CD4-positive, alpha-beta T cell (primary cell): ENCODE measurements around the gene CLDN6. TPM values are rescaled to one million over a fixed set of nuclear protein-coding genes. Genes with fewer than 3 reads are reported as not detected.

ENCODE experiments used
- ATAC-seq: fragments of 200-7000 bp; cut with Tn5 transposase; one replicate; pipeline ENCODE4 v1.10.0; 2022; ENCODE audit warnings: mild to moderate bottlenecking; ENCODE audit not compliant: poor library complexity
- CTCF ChIA-PET: fragments of 350-600 bp; sonication (Branson Sonifier 250); formaldehyde crosslinking; loops from one replicate; lab custom pipeline; 2021; ENCODE audit warnings: antibody characterized with exemption, inconsistent platforms; lab: Charles Lee
- POLR2A ChIA-PET: fragments of 350-600 bp; sonication (Branson Sonifier 250); formaldehyde crosslinking; loops from one replicate; lab custom pipeline; 2021; ENCODE audit warnings: antibody characterized with exemption, inconsistent platforms; lab: Charles Lee
- DNase-seq, 14 experiments: peaks; one replicate each; pipeline ENCODE4 v3.0.0-alpha.2; 2013 to 2020; ENCODE audit warnings: mixed read lengths in 2 of 14
- H3K27ac ChIP-seq, 2 donors: one replicate each; pipeline versions ENCODE4 v1.5.1 to v1.7.0; 2013; ENCODE audit warnings: low read length in 2 of 2, low read depth in 1 of 2, mild to moderate bottlenecking in 1 of 2
- H3K27me3 ChIP-seq, 2 experiments: 1 replicate in 1 of 2; 2 replicates in 1 of 2; pipeline versions ENCODE4 v1.6.1 to v1.7.0; 2013; ENCODE audit warnings: low read length in 2 of 2, control low read depth in 1 of 2, mild to moderate bottlenecking in 1 of 2, moderate library complexity in 1 of 2; ENCODE audit not compliant: insufficient read depth in 2 of 2, control insufficient read depth in 1 of 2
- H3K36me3 ChIP-seq: one replicate; pipeline ENCODE4 v1.6.1; 2013; ENCODE audit warnings: low read length, control low read depth; ENCODE audit not compliant: insufficient read depth
- H3K4me1 ChIP-seq: one replicate; pipeline ENCODE4 v1.6.1; 2013; ENCODE audit warnings: low read length, control low read depth; ENCODE audit not compliant: insufficient read depth
- H3K4me3 ChIP-seq: one replicate; pipeline ENCODE4 v1.5.1; 2013; ENCODE audit warnings: mild to moderate bottlenecking, low read length, moderate library complexity
- H3K9me3 ChIP-seq, 2 experiments: 1 replicate in 1 of 2; 2 replicates in 1 of 2; pipeline versions ENCODE4 v1.6.1 to v1.7.0; 2013; ENCODE audit warnings: low read length in 2 of 2, mild to moderate bottlenecking in 2 of 2, control low read depth in 1 of 2, moderate library complexity in 1 of 2; ENCODE audit not compliant: control insufficient read depth in 1 of 2, insufficient read depth in 1 of 2
- H3K27ac Mint-ChIP-seq: one replicate; pipeline ENCODE4 v1.8.0; 2020; ENCODE audit warnings: mixed read lengths
- H3K27me3 Mint-ChIP-seq: one replicate; pipeline ENCODE4 v1.8.0; 2021; ENCODE audit warnings: mixed read lengths
- H3K36me3 Mint-ChIP-seq: one replicate; pipeline ENCODE4 v1.8.0; 2021; ENCODE audit warnings: low read depth, mixed read lengths
- H3K4me1 Mint-ChIP-seq: one replicate; pipeline ENCODE4 v1.8.0; 2021; ENCODE audit warnings: low read depth, mixed read lengths
- H3K4me3 Mint-ChIP-seq: one replicate; pipeline ENCODE4 v1.8.0; 2020; ENCODE audit warnings: mild to moderate bottlenecking, mixed read lengths
- H3K9me3 Mint-ChIP-seq: one replicate; pipeline ENCODE4 v1.8.0; 2020; ENCODE audit warnings: mixed read lengths
- intact Hi-C, 2 experiments: fragments of 100-400 bp; cut with DNase I in 1 of 2; cut with micrococcal nuclease in 1 of 2; formaldehyde crosslinking; loops; one replicate each; pipeline versions ENCODE4 v1.15.1 to v1.9.0; 2023 to 2025; cut with DNase I, micrococcal nuclease
- total RNA-seq, 174 experiments: library from RNA in 2 of 174; stranded (reverse) in 2 of 174; gene quantifications; one replicate each; pipeline ENCODE4 v1.2.3 and lab custom pipeline; 2021 to 2026
- TF ChIP-seq, protein P1 (sequence below): fragments of 200-600 bp; IDR thresholded peaks from one replicate; pipeline ENCODE4 v1.8.0; 2022; ENCODE audit warnings: antibody characterized with exemption, mild to moderate bottlenecking

CLDN6 gene
- total RNA-seq, 2 experiments from 2014 or later, result not detected

DNA sequence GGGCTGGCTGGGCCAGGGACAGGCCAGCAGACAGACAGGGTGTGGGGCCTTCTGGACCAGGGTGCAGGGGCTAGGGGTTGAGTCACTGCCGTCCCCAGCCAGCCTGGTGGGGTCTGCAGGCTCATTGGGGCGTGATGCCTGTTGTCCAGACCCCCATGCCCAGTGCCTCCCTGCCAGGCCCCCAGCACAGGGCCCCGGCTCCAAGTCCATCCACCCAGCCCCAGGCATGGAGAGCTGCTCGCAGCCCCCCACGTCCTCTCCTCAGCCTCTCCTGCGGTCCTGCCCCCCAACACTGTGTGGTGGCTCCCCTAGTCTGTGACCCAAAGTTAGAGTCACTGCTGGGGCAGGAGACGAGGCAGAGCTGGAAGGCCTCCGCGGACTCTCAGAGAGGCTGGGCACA lies 30.7 kb downstream of the CLDN6 start:
- H3K4me1 Mint-ChIP-seq, result no peaks in the 10 kb centered on the region
- H3K27me3 ChIP-seq, result no peaks in the 10 kb centered on the region
- H3K4me3 Mint-ChIP-seq, result no peak overlapping the region
- DNase-seq (no peak), ATAC-seq (no peak)
- no peak overlapping the region for H3K4me3 ChIP-seq
- POLR2A ChIA-PET, result no interaction called here
- H3K27me3 Mint-ChIP-seq, result no peaks in the 10 kb centered on the region
- H3K36me3 Mint-ChIP-seq, result no peaks in the 10 kb centered on the region
- intact Hi-C loops, result no loop called here
- CTCF ChIA-PET, result no interaction called here
- TF ChIP-seq, protein P1, sequence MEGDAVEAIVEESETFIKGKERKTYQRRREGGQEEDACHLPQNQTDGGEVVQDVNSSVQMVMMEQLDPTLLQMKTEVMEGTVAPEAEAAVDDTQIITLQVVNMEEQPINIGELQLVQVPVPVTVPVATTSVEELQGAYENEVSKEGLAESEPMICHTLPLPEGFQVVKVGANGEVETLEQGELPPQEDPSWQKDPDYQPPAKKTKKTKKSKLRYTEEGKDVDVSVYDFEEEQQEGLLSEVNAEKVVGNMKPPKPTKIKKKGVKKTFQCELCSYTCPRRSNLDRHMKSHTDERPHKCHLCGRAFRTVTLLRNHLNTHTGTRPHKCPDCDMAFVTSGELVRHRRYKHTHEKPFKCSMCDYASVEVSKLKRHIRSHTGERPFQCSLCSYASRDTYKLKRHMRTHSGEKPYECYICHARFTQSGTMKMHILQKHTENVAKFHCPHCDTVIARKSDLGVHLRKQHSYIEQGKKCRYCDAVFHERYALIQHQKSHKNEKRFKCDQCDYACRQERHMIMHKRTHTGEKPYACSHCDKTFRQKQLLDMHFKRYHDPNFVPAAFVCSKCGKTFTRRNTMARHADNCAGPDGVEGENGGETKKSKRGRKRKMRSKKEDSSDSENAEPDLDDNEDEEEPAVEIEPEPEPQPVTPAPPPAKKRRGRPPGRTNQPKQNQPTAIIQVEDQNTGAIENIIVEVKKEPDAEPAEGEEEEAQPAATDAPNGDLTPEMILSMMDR, result no peak
- no peaks in the 10 kb centered on the region for H3K36me3 ChIP-seq
- no peaks in the 10 kb centered on the region for H3K9me3 Mint-ChIP-seq
- H3K27ac ChIP-seq, result no peak overlapping the region
- H3K27ac Mint-ChIP-seq, result no peak overlapping the region
- H3K9me3 ChIP-seq, result no peaks in the 10 kb centered on the region
- peaks cover 8% of the 10 kb centered on the region for H3K4me1 ChIP-seq

DNA sequence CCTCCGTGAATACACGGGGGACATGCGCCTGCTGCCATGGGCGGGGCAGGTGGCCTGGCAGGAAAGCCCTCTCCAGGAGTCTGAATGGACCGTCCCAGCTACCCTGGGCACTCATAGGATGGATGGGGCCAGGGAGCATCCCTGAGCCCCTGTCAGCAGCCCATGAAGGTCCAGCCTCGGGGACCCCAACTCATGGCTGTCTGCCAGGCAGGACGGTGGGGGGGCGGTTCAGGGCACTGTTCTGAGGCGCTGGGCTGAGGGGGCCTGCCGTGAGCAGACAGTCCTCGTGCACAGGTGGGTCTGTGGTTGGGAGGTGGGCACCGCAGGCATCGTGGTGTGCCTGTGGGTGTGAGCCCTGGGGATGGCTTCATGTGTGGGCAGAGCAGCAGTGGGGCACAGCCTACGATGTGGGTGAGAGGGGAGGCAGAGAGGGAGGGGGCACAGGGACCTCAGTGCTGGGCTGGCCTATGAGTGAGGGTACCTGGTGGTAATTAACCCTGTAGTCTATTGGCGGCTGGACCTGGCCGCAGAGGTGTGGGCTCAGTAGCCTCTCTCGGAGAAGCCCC lies 31.3 kb downstream of the CLDN6 start:
- Histone ChIP-seq H3K9me3 (no peaks in the 10 kb centered on the region), H3K27me3 (no peaks in the 10 kb centered on the region), H3K4me1 (peaks cover 8% of the 10 kb centered on the region), H3K27ac (no peak overlapping the region), H3K36me3 (no peaks in the 10 kb centered on the region), H3K4me3 (no peak overlapping the region)
- no peak for ATAC-seq
- Mint-ChIP-seq H3K27ac (no peak overlapping the region), H3K27me3 (no peaks in the 10 kb centered on the region), H3K36me3 (no peaks in the 10 kb centered on the region), H3K4me1 (no peaks in the 10 kb centered on the region), H3K9me3 (no peaks in the 10 kb centered on the region), H3K4me3 (no peak overlapping the region)
- POLR2A ChIA-PET, result no interaction called here
- TF ChIP-seq, protein P1, result no peak
- CTCF ChIA-PET, result no interaction called here
- no peak for DNase-seq
- intact Hi-C loops, result no loop called here

DNA sequence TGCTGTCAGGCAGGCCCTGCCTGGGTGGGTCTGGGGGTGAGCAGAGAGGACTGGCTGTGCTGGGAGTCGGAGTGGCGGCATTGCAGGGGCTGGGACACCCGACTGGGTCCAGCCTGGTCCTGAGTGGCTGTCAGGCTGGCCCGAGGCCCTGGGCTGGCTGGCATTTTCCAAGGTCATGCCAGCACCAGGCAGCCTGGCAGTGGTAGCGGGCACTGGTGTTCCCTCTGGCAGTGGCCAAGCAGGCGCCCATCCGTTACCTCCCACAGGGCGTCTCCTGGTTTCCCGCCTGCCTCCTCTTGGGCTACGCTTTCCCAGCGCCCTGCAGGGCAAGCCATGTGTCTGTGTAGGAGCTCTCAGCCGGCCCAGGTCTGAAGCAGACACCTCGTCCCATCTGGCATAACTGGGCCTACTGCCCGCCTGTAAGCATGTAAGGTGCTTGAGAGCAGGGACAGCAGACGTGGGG lies 32.1 kb downstream of the CLDN6 start:
- intact Hi-C loops, result no loop called here
- no peaks in the 10 kb centered on the region for H3K27me3 ChIP-seq
- CTCF ChIA-PET, result interaction anchor here (2.9 kb wide), 1 partner anchor 46 kb away, joined by 10 read pairs; no protein-coding TSS in a partner anchor

More for the DNA sequence above, 32.1 kb downstream of the CLDN6 start:
- H3K4me1 ChIP-seq, result peaks cover 15% of the 10 kb centered on the region
- ATAC-seq, result no peak
- H3K27ac ChIP-seq, result no peak overlapping the region
- H3K4me3 ChIP-seq, result no peak overlapping the region
- no peaks in the 10 kb centered on the region for H3K9me3 ChIP-seq
- no peaks in the 10 kb centered on the region for H3K36me3 Mint-ChIP-seq
- H3K4me1 Mint-ChIP-seq, result no peaks in the 10 kb centered on the region
- no peaks in the 10 kb centered on the region for H3K27me3 Mint-ChIP-seq
- POLR2A ChIA-PET, result no interaction called here
- TF ChIP-seq, protein P1, result no peak
- H3K36me3 ChIP-seq, result no peaks in the 10 kb centered on the region
- no peak overlapping the region for H3K27ac Mint-ChIP-seq
- DNase-seq, result no peak
- no peak overlapping the region for H3K4me3 Mint-ChIP-seq
- no peaks in the 10 kb centered on the region for H3K9me3 Mint-ChIP-seq
